ENCODE measurements around the gene ERCC2.

The ERCC2 gene

DNA sequence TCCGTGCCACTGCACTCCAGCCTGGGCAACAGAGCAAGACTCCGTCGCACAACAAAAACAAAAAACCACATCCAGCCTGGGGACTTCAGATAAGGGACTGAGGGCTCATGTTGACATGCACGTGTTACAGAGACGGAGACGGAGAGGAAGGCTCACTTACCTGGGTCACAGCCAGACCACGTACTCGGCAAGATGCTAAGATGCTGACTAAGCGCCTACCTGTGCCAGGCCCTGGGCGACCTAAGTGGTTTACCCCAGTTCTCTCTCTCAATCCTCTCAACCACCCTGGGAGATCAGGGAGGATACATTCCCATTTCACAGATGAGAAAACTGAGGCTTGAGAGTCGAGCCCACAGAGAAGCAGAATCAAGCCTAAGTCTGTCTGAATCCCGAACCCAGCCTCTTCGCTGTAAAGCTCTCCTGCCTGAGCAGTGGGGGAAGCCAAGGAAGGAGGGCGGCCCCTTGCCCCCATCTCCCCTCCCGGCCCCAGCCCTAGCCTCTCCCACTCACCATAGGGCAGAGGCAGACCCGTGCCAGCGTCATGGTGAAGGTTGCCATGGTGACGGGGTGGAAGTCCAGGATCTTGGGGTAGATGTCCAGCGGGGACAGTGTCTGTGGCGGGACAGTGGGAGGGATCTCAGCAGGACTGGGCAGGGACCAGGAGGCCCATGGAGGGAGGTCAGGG, 13.5 kb downstream of the ERCC2 start:
- TF ChIP-seq, protein P1, sequence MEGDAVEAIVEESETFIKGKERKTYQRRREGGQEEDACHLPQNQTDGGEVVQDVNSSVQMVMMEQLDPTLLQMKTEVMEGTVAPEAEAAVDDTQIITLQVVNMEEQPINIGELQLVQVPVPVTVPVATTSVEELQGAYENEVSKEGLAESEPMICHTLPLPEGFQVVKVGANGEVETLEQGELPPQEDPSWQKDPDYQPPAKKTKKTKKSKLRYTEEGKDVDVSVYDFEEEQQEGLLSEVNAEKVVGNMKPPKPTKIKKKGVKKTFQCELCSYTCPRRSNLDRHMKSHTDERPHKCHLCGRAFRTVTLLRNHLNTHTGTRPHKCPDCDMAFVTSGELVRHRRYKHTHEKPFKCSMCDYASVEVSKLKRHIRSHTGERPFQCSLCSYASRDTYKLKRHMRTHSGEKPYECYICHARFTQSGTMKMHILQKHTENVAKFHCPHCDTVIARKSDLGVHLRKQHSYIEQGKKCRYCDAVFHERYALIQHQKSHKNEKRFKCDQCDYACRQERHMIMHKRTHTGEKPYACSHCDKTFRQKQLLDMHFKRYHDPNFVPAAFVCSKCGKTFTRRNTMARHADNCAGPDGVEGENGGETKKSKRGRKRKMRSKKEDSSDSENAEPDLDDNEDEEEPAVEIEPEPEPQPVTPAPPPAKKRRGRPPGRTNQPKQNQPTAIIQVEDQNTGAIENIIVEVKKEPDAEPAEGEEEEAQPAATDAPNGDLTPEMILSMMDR (conservative IDR thresholded peaks at IDR 0.05; ENCODE audit: control insufficient read depth, insufficient read depth, low read depth, low read length), result no peak
- no peak for DNase-seq (ENCODE audit: low read depth)
- no peak overlapping the region for H3K4me3 ChIP-seq (ENCODE audit: control insufficient read depth, low read depth, low read length)

DNA sequence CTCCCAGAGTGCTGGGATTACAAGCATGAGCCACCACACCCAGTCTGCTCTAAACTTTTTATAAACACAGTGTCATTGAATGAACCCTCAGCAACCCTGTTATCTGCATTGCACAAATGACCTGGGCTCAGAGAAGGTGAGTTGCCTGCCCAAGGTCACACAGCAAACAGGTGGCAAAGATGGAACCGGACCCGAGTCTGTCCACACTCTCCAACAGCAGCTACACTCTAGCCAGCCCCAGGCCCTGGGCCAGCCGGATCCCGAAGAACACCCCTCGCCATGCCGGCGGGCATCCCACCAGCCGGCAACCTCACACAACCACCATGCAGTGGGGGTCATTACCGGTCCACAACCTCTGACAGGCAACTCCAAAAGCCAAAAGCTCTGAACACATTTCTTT, 14.5 kb downstream of the ERCC2 start:
- DNase-seq (ENCODE audit: low read depth), result no peak
- TF ChIP-seq, protein P1 (conservative IDR thresholded peaks at IDR 0.05; ENCODE audit: control insufficient read depth, insufficient read depth, low read depth, low read length), result no peak
- no peak overlapping the region for H3K4me3 ChIP-seq (ENCODE audit: control insufficient read depth, low read depth, low read length)

DNA sequence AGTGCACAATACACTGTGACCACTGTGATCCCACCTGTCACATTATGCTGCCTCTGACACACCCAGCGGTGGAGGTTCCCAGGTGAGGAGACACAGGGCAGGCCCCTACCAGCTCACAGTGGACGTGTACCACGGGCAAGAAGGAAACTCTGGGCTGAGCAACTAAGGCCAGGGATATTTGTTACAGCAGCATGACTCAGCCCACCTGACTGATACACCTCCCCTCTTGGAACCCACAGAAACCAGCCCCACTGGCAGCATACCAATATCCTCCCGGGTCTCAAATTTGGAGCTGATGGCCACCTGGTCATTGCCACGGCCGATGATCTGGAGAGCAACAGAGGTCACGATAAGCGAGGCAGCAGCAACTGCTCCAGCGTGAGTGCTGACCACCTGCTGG, 15.0 kb downstream of the ERCC2 start:
- no peak overlapping the region for H3K4me3 ChIP-seq (ENCODE audit: control insufficient read depth, low read depth, low read length)
- TF ChIP-seq, protein P1 (conservative IDR thresholded peaks at IDR 0.05; ENCODE audit: control insufficient read depth, insufficient read depth, low read depth, low read length), result no peak
- DNase-seq (ENCODE audit: low read depth), result no peak

DNA sequence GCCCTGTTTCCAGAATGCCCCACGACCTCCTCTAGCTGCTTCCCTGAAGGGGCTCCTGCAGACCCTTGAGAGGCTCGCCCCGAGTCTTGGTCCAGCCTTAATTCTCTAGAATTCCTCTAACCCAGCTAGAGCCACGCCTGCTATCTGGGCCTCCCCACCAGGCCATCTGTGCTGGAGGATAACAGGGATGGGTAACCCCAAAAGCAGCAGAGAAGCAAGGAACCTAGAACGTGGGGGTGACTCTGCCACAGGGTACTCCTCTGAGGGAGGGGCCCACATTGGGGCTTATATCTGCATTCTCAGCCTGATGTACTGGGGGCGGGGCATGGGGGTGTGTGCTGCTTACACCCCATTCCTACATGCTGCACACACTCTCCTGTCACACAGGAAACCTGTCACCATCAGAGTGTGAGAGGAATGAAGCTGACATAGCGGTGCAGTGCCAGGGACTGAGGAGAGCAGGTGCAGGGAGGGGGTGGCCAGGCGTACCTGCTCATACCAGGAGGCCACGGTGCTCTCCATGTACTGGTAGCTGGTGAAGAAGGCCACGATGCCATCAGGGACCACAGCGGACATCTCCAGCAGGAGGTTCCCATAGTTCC, 16.0 kb downstream of the ERCC2 start:
- H3K4me3 ChIP-seq (ENCODE audit: control insufficient read depth, low read depth, low read length), result no peak overlapping the region
- no peak for DNase-seq (ENCODE audit: low read depth)
- TF ChIP-seq, protein P1 (conservative IDR thresholded peaks at IDR 0.05; ENCODE audit: control insufficient read depth, insufficient read depth, low read depth, low read length), result no peak

DNA sequence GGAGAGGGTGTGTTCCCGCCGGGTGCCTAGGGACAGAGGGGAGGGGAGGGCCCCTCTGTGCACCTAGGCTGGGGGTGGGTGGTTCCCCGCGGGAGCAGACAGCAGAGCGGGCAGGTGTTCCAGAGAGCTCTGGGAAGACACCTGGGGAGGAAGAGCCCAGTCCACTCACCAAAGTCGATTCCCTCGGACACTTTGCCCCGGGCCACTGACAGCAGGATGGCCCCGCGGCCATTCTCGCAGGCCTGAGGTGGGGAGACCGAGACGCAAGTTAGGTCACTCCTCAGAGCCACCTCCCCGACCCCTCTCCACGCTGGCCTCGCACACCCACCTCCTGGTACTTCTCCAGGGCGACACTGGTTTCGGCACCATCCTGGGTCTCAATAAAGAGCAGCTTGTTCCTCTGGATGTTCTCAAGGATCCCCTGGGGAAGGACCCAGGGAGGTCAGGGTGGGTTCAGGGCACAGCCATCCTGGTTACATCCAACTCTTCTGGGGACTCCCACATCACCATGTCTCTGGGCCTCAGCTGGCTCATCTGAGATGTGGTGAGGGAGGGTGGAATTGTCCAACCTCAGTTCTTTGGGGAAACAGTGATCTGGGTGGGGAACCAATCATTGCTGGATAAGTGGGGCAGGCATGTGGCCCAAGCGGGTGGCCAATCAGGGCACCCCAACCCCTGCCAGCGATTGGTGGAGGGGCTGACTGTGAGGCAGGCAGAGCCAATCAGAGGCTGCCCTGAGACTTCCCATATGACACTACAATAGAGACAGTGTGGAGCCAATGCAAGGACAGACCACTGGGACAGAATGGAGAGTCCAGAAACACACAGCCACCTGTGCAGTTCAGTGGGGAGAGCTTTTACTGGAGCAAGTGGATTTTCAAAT, 17.2 kb downstream of the ERCC2 start:
- TF ChIP-seq, protein P1 (conservative IDR thresholded peaks at IDR 0.05; ENCODE audit: control insufficient read depth, insufficient read depth, low read depth, low read length), result no peak
- DNase-seq (ENCODE audit: low read depth), result peak; percentile 12
- H3K4me3 ChIP-seq (ENCODE audit: control insufficient read depth, low read depth, low read length), result no peak overlapping the region

DNA sequence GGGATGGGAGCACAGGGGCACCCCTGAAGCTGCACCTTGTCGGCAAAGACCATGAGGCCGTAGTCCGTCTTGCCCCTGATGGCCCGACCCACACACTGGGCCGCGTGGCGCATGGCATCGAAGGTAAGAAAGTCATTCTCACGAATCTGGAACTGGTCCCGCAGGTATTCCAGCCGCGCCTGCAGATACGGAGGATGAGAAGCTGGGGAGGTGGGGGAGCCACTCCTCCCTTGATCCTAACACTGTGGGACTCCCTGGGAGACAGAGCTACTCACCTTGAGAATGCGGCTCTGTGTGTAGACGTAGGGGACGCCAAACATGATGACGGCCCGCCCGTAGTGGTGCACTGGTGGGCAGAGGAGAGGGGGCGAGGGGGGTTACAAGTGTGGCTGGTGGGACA, 17.9 kb downstream of the ERCC2 start:
- TF ChIP-seq, protein P1 (conservative IDR thresholded peaks at IDR 0.05; ENCODE audit: control insufficient read depth, insufficient read depth, low read depth, low read length), result no peak
- no peak overlapping the region for H3K4me3 ChIP-seq (ENCODE audit: control insufficient read depth, low read depth, low read length)
- DNase-seq (ENCODE audit: low read depth), result no peak
